CD4-positive, alpha-beta T cell (primary cell): ENCODE data around the gene E2F2. TPM values are rescaled to one million over a fixed set of nuclear protein-coding genes. Genes with fewer than 3 reads are reported as not detected.

Experiments used
- ATAC-seq: fragments of 200-7000 bp; cut with Tn5 transposase; one replicate; pipeline ENCODE4 v1.10.0; 2022; ENCODE audit warnings: mild to moderate bottlenecking; ENCODE audit not compliant: poor library complexity
- CTCF ChIA-PET: fragments of 350-600 bp; sonication (Branson Sonifier 250); formaldehyde crosslinking; loops from one replicate; lab custom pipeline; 2021; ENCODE audit warnings: antibody characterized with exemption, inconsistent platforms; lab: Charles Lee
- POLR2A ChIA-PET: fragments of 350-600 bp; sonication (Branson Sonifier 250); formaldehyde crosslinking; loops from one replicate; lab custom pipeline; 2021; ENCODE audit warnings: antibody characterized with exemption, inconsistent platforms; lab: Charles Lee
- DNase-seq, 14 experiments: peaks; one replicate each; pipeline ENCODE4 v3.0.0-alpha.2; 2013 to 2020; ENCODE audit warnings: mixed read lengths in 2 of 14
- H3K27ac ChIP-seq, 2 donors: one replicate each; pipeline versions ENCODE4 v1.5.1 to v1.7.0; 2013; ENCODE audit warnings: low read length in 2 of 2, low read depth in 1 of 2, mild to moderate bottlenecking in 1 of 2
- H3K27me3 ChIP-seq, 2 experiments: 1 replicate in 1 of 2; 2 replicates in 1 of 2; pipeline versions ENCODE4 v1.6.1 to v1.7.0; 2013; ENCODE audit warnings: low read length in 2 of 2, control low read depth in 1 of 2, mild to moderate bottlenecking in 1 of 2, moderate library complexity in 1 of 2; ENCODE audit not compliant: insufficient read depth in 2 of 2, control insufficient read depth in 1 of 2
- H3K36me3 ChIP-seq: one replicate; pipeline ENCODE4 v1.6.1; 2013; ENCODE audit warnings: low read length, control low read depth; ENCODE audit not compliant: insufficient read depth
- H3K4me1 ChIP-seq: one replicate; pipeline ENCODE4 v1.6.1; 2013; ENCODE audit warnings: low read length, control low read depth; ENCODE audit not compliant: insufficient read depth
- H3K4me3 ChIP-seq: one replicate; pipeline ENCODE4 v1.5.1; 2013; ENCODE audit warnings: mild to moderate bottlenecking, low read length, moderate library complexity
- H3K9me3 ChIP-seq, 2 experiments: 1 replicate in 1 of 2; 2 replicates in 1 of 2; pipeline versions ENCODE4 v1.6.1 to v1.7.0; 2013; ENCODE audit warnings: low read length in 2 of 2, mild to moderate bottlenecking in 2 of 2, control low read depth in 1 of 2, moderate library complexity in 1 of 2; ENCODE audit not compliant: control insufficient read depth in 1 of 2, insufficient read depth in 1 of 2
- H3K27ac Mint-ChIP-seq: one replicate; pipeline ENCODE4 v1.8.0; 2020; ENCODE audit warnings: mixed read lengths
- H3K27me3 Mint-ChIP-seq: one replicate; pipeline ENCODE4 v1.8.0; 2021; ENCODE audit warnings: mixed read lengths
- H3K36me3 Mint-ChIP-seq: one replicate; pipeline ENCODE4 v1.8.0; 2021; ENCODE audit warnings: low read depth, mixed read lengths
- H3K4me1 Mint-ChIP-seq: one replicate; pipeline ENCODE4 v1.8.0; 2021; ENCODE audit warnings: low read depth, mixed read lengths
- H3K4me3 Mint-ChIP-seq: one replicate; pipeline ENCODE4 v1.8.0; 2020; ENCODE audit warnings: mild to moderate bottlenecking, mixed read lengths
- H3K9me3 Mint-ChIP-seq: one replicate; pipeline ENCODE4 v1.8.0; 2020; ENCODE audit warnings: mixed read lengths
- CTCF ChIP-seq: fragments of 200-600 bp; IDR thresholded peaks from one replicate; pipeline ENCODE4 v1.8.0; 2022; ENCODE audit warnings: antibody characterized with exemption, mild to moderate bottlenecking
- intact Hi-C, 2 experiments: fragments of 100-400 bp; cut with DNase I in 1 of 2; cut with micrococcal nuclease in 1 of 2; formaldehyde crosslinking; loops; one replicate each; pipeline versions ENCODE4 v1.15.1 to v1.9.0; 2023 to 2025; cut with DNase I, micrococcal nuclease
- total RNA-seq, 174 experiments: library from RNA in 2 of 174; stranded (reverse) in 2 of 174; gene quantifications; one replicate each; pipeline ENCODE4 v1.2.3 and lab custom pipeline; 2021 to 2026

E2F2 gene
- total RNA-seq, 2 experiments from 2014 or later: 0.50 to 0.69 TPM

GRCh38 chr1:23576338-23577055, 45.5 kb upstream of the E2F2 start:
- no peaks in the 10 kb centered on the region for H3K27me3 ChIP-seq
- no peak for DNase-seq
- Mint-ChIP-seq H3K36me3 (no peaks in the 10 kb centered on the region), H3K4me3 (no peak overlapping the region), H3K9me3 (no peaks in the 10 kb centered on the region), H3K27me3 (no peaks in the 10 kb centered on the region), H3K4me1 (peaks cover 56% of the 10 kb centered on the region), H3K27ac (peak overlapping the region; percentile 43)
- TF ChIP-seq CTCF: no peak
- no peak overlapping the region for H3K27ac ChIP-seq
- no peaks in the 10 kb centered on the region for H3K9me3 ChIP-seq
- ChIA-PET CTCF (interaction anchor here (0.7 to 2.1 kb wide), 6 partner anchors 8 to 61 kb away, joined by 3 to 14 read pairs (median 4); no protein-coding TSS in a partner anchor), POLR2A (interaction anchor here (1.0 to 4.1 kb wide), 15 partner anchors 9 to 61 kb away, joined by 3 to 29 read pairs (median 15); partner anchors contain the start of gene ID3)
- H3K36me3 ChIP-seq: no peaks in the 10 kb centered on the region
- no peak overlapping the region for H3K4me3 ChIP-seq
- no peak for ATAC-seq
- peaks cover 29% of the 10 kb centered on the region for H3K4me1 ChIP-seq
- intact Hi-C loops: loop anchor here in 1 of 2 experiments (2.0 kb wide), 1 partner anchor 24 kb away; no protein-coding TSS in a partner anchor

- ATAC-seq (no peak), DNase-seq (no peak)
- no peak overlapping the region for H3K4me3 ChIP-seq
- Mint-ChIP-seq H3K9me3 (no peaks in the 10 kb centered on the region), H3K27me3 (no peaks in the 10 kb centered on the region), H3K4me1 (peaks cover 44% of the 10 kb centered on the region), H3K4me3 (no peak overlapping the region), H3K27ac (no peak overlapping the region), H3K36me3 (no peaks in the 10 kb centered on the region)
- H3K27me3 ChIP-seq: no peaks in the 10 kb centered on the region
- ChIA-PET POLR2A (interaction anchor here (1.6 to 4.1 kb wide), 3 partner anchors 12 to 26 kb away, joined by 4 to 26 read pairs (median 17); no protein-coding TSS in a partner anchor), CTCF (no interaction called here)
- intact Hi-C loops: no loop called here
- no peak overlapping the region for H3K27ac ChIP-seq
- H3K36me3 ChIP-seq: no peaks in the 10 kb centered on the region
- H3K4me1 ChIP-seq: peaks cover 29% of the 10 kb centered on the region
- no peak for TF ChIP-seq CTCF
- no peaks in the 10 kb centered on the region for H3K9me3 ChIP-seq
Observed at GRCh38 chr1:23575226-23575810, 44.3 kb upstream of the E2F2 start.

GRCh38 chr1:23574265-23574754, 43.3 kb upstream of the E2F2 start:
- Mint-ChIP-seq H3K27ac (no peak overlapping the region), H3K4me1 (peaks cover 41% of the 10 kb centered on the region), H3K27me3 (no peaks in the 10 kb centered on the region), H3K4me3 (no peak overlapping the region), H3K9me3 (no peaks in the 10 kb centered on the region), H3K36me3 (no peaks in the 10 kb centered on the region)
- ChIA-PET POLR2A (interaction anchor here (0.5 to 2.0 kb wide), 3 partner anchors 11 to 48 kb away, joined by 4 to 5 read pairs (median 4); no protein-coding TSS in a partner anchor), CTCF (no interaction called here)
- DNase-seq: no peak
- no peaks in the 10 kb centered on the region for H3K36me3 ChIP-seq
- peaks cover 29% of the 10 kb centered on the region for H3K4me1 ChIP-seq
- no peak for TF ChIP-seq CTCF
- H3K27ac ChIP-seq: no peak overlapping the region
- H3K9me3 ChIP-seq: no peaks in the 10 kb centered on the region
- H3K27me3 ChIP-seq: peaks cover 0 to 2% of the 10 kb centered on the region in 2 experiments
- intact Hi-C loops: no loop called here
- no peak overlapping the region for H3K4me3 ChIP-seq
- ATAC-seq: no peak
